HG03469 (cell line): ENCODE data around the gene FEM1A.
"Not testable (repeated sequence)": the region's sequence is repeated elsewhere in the genome, so short reads cannot be mapped to it uniquely, and the experiment has no call there.

ENCODE experiments used
- ATAC-seq: cut with Tn5 transposase; IDR thresholded peaks from one replicate; pipeline ENCODE4 v1.9.1; 2021; ENCODE audit warnings: mild to moderate bottlenecking, moderate library complexity, moderate number of reproducible peaks; ENCODE audit not compliant: unreplicated experiment

FEM1A gene

DNA sequence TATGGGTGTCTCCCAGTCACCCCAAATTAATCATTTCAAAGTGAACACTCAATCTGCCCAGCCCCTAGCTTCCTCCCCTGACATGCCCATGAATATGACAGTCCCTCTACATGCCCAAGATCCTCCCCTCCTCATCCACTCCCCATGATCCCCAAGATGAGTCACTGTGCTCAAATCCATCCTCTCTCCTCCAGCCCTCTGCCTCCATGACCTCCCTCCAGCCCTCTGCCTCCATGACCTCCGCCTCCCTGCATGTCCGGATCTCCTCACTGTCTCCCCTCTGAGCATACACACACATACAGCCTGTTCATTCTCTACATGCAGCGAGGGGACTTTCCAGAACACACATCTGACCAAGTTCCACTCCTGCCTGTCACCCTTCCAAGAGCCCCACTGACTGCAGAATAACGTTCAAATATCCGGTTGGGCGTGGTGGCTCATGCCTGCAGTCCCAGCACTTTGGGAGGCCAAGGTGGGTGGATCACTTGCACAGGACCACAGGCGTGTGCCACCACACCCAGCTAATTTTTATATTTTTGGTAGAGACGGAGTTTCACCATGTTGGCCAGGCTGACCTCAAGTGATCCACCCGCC is 18.4 kb upstream of the FEM1A start:
- ATAC-seq: no peak

DNA sequence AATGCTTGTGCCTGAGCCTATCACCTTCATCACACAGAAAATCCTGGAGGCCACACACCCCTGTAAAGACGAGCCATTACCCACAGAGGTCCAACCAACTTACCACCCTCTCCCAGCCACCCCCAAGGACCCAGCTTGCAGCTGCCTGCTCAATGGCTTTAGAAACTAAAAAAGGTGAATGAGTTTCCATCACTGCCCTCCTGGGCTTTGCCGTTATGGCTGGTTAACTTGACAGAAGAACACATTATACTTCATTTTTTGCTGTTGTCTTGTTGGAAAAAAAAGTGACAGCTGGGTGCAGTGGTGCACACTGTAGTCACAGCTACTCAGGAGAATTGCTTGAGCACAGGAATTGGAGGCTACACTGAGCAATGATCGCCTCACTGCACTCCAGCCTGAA is 17.4 kb upstream of the FEM1A start:
- ATAC-seq: no peak

DNA sequence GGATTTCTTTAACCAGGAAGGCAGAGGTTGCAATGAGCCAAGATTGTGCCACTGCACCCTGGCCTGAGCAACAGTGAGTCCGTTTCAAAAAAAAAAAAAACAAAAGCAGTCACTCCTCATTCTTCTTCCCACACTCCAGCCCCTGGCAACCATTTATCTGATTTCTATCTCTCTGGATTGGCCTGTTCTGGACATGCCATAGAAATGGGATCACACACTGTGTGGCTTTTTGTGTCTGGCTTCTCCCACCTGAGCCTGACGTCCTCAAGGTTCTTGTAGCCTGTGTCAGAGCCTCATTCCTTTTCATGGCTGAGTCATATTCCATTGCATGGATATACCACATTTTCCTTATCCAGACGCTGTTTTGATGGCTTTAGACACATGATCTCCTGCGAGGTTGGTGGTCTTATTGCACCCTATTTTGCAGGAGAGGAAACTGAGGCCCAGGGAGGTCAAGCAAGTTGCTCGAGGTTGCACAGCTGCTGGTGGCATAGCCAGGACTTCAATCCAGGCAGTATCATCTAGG is 15.8 kb upstream of the FEM1A start:
- ATAC-seq: no peak

DNA sequence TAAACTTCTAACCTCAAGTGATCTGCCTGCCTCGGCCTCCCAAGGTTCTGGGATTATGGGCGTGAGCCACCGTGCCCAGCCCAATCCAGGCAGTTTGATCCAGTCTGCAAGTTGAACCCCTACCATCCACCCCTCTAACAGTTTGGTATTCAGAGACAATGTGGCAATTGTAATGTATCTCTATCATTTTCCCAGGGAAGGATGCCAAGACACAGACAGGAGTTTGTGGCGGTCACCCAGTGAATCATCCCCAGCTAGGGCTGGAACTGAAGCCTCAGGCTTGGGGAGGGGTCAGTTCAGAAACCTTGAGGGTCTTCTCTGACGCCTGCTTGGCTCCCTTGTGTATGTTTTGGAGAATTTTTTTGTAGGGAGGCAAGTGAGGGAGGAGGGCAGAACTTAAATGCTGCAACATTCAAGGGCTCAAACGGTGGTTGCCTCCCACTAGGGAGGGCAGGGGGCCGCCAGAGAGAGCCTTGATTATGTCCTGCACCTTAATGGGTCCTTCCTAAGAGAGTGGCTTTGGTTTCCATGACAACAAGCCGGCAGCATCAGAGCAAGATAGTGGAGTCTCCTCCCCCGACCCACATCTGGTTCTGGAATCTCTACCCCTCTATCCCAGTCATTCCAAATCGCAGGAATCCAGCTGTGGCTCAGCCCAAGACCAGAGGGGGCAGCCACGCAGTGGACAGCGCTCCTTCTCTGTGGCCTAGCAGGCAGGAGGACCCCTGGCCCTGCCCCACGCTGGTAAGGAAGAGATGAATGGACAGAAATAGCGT is 14.9 kb upstream of the FEM1A start:
- ATAC-seq: no peak

DNA sequence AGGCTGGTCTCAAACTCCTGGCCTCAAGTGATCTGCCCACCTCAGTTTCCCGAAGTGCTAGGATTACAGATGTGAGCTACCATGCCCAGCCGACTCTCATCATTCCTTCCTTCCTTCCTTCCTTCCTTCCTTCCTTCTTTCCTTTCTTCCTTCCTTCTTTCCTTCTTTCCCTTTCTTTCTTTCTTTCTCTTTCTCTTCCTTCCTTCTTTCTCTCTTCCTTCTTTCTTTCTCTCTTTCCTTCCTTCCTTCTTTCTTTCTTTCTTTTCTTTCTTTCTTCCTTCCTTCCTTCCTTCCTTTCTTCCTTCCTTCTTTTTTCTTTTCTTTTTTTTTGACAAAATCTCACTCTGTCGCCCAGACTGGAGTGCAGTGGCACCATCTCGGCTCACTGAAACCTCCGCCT is 13.4 kb upstream of the FEM1A start:
- not testable (repeated sequence) for ATAC-seq

DNA sequence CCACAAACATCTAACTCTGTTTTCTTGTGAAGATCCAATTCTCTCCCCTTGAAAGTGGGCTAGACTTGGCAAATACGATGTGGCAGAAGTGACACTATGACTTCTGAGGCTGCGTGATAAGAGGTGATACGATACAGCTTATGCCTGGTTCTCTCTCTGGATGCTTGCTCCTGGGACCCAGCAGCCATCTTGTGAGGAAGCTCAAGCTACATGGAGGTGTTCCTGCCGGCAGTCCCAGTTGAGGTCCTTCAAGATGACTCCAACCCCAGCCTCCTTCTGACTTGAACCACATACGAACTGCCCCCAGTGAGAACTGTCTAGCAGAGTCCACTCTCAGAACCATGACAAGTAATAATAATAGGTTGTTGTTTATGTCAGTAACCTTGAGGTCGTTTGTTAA is 10.7 kb upstream of the FEM1A start:
- no peak for ATAC-seq

DNA sequence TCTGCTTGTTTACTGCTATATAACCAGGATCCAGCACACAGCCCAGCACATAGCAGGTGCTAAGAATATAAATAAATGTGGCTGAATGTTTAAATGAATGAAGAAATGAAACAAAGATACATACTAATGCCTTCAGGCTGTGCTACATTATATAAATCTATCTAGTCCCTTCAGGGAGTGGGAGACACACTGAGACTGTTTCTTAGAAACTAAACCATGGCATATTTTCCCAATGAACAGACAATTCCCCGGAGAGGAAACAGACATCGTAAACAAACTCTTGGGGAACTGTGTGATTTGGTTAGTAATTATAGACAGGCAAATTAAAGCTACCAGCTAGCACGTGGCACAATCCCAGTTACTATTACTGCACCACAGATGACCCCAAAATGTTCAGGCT is 9.7 kb upstream of the FEM1A start:
- ATAC-seq: no peak

DNA sequence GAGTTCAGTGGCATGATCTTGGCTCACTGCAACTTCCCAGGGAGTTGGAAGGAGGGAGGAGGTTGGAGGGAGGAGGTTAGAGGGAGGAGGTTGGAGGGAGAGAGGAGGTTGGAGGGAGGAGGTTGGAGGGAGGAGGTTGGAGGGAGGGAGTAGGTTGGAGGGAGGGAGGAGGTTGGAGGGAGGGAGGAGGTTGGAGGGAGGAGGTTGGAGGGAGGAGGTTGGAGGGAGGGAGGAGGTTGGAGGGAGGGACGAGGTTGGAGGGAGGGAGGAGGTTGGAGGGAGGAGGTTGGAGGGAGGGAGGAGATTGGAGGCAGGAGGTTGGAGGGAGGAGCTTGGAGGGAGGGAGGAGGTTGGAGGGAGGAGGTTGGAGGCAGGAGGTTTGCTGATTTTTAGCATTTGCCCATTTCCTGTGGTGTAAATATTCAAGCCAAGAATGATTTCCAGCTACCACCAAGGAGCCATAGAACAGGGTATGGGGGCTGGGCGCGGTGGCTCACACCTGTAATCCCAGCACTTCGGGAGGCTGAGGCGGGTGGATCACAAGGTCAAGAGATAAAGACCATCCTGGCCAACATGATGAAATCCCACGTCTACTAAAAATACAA is 5.0 kb upstream of the FEM1A start:
- not testable (repeated sequence) for ATAC-seq

DNA sequence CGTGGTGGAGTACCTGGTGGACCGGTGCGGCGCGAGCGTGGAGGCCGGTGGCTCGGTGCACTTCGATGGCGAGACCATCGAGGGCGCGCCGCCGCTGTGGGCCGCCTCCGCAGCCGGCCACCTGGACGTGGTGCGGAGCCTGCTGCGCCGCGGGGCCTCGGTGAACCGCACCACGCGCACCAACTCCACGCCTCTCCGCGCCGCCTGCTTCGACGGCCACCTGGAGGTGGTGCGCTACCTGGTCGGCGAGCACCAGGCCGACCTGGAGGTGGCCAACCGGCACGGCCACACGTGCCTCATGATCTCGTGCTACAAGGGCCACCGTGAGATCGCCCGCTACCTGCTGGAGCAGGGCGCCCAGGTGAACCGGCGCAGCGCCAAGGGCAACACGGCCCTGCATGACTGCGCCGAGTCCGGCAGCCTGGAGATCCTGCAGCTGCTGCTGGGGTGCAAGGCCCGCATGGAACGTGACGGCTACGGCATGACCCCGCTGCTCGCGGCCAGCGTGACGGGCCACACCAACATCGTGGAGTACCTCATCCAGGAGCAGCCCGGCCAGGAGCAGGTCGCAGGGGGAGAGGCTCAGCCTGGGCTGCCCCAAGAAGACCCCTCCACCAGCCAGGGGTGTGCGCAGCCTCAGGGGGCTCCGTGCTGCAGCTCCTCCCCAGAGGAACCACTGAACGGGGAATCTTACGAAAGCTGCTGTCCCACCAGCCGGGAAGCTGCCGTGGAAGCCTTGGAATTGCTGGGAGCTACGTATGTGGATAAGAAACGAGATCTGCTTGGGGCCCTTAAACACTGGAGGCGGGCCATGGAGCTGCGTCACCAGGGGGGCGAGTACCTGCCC is 708 bp downstream of the FEM1A start:
- not testable (repeated sequence) for ATAC-seq

DNA sequence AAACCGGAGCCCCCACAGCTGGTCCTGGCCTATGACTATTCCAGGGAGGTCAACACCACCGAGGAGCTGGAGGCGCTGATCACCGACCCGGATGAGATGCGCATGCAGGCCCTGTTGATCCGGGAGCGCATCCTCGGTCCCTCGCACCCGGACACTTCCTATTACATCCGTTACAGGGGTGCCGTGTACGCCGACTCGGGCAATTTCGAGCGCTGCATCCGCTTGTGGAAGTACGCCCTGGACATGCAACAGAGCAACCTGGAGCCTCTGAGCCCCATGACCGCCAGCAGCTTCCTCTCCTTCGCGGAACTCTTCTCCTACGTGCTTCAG is 1.3 kb downstream of the FEM1A start:
- not testable (repeated sequence) for ATAC-seq

DNA sequence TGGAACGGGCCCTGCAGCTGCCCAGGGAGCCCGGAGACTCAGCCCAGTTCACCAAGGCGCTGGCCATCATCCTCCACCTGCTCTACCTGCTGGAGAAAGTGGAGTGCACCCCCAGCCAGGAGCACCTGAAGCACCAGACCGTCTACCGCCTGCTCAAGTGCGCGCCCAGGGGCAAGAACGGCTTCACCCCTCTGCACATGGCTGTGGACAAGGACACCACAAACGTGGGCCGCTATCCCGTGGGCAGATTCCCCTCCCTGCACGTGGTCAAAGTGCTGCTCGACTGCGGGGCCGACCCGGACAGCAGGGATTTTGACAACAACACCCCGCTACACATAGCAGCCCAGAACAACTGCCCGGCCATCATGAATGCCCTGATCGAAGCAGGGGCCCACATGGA is 1.7 kb downstream of the FEM1A start:
- ATAC-seq: not testable (repeated sequence)

DNA sequence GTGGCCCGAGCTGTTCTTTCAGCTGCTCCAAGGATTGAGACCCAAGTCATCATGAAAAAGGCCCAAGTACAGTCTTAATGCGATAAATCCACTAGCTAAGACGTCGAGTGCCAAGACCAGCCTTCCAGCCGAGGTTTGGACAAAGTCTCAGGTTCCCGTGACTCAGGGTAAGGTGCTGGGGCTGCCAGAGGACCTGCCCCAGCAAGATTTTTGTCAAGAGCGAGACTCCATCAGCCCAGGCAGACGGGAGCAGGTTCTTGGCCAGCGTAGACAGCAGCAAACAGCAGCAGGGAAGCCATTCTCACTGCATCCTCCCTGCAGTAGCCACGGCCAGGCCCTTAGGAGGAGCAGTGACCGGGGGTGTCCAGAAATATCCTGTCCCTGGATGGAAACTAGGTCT is 3.4 kb downstream of the FEM1A start:
- no peak for ATAC-seq

DNA sequence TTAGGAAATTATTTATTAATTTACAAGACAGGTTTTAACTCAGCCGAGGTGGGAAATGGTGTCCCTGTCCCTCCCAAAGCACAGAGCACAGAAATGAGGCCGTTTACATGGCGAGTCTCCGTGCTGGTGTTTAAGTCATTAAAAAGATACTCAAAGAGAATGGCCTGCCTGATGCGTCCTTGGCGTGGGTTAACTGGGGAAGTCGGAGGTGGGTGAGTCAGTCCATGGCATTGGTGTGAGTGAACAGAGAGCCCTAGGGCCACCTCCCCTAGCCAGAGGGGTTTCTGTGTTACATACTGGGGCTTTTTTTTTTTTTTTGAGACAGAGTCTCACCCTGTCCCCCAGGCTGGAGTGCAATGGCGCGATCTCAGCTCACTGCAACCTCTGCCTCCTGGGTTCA is 3.9 kb downstream of the FEM1A start:
- no peak for ATAC-seq

DNA sequence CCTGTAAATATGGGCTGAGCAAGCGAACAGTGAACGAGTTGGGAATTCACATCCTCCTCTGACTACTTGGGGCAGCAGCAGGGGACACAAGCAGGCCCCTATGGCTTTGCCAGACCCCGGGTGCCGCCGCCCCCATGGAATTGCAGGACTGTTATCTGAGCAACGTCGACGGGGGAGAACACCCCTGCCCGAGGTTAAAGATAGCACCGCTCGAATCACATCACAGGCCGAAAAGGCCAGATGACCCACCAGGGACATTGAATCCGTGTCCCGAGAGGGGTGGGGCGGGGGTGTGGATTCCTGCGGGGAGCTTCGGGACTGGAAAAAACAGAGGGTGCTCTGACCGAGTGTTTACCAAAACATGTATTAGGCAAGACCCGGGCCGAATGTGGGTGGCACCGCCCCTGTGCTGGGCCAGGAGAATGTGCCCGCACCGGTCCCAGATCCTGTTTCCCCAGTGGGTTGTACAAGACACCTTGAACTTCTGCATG is 9.1 kb downstream of the FEM1A start:
- ATAC-seq: no peak

DNA sequence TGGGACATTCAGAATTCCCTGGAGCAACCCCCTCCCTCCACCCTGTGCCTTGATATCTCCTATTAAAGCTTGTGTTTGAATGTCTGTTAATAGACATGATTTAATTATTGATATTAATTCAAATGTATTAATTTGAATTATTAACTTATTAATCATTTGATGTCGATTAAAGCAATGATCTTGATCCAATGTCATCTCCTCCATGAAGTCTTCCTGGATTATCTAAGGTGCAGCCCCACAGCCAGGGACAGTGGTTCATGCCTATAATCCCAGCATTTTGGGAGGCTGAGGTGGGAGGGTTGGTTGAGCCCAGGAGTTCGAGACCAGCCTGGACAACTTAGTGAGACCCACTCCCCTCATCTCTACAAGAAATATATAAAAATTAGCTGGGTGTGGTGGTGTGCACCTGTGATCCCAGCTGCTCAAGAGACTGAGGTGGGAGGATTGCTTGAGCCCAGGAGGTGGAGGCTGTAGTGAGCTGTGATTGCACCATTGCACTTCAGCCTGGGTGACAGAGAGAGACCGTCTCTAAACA is 9.6 kb downstream of the FEM1A start:
- ATAC-seq: no peak

DNA sequence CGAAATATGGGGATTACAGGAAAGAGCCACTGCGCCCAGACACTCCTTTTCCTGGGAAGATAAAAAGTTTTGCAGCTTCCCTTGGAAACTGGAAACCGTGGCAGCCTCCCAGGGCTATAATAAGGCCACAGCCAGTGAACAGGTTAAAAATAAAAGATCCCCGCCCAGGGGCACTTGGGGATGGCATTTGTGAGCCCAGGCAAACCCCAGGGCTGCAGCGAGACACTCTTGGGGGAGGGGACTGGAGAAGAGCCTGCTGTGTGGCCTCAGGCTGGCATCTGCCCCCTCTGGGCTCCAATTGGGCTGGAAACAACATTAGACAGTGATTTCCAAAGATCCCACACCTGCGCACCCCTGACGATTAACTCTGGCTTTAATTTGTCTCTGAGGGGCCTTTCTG is 11.2 kb downstream of the FEM1A start:
- ATAC-seq: no peak

DNA sequence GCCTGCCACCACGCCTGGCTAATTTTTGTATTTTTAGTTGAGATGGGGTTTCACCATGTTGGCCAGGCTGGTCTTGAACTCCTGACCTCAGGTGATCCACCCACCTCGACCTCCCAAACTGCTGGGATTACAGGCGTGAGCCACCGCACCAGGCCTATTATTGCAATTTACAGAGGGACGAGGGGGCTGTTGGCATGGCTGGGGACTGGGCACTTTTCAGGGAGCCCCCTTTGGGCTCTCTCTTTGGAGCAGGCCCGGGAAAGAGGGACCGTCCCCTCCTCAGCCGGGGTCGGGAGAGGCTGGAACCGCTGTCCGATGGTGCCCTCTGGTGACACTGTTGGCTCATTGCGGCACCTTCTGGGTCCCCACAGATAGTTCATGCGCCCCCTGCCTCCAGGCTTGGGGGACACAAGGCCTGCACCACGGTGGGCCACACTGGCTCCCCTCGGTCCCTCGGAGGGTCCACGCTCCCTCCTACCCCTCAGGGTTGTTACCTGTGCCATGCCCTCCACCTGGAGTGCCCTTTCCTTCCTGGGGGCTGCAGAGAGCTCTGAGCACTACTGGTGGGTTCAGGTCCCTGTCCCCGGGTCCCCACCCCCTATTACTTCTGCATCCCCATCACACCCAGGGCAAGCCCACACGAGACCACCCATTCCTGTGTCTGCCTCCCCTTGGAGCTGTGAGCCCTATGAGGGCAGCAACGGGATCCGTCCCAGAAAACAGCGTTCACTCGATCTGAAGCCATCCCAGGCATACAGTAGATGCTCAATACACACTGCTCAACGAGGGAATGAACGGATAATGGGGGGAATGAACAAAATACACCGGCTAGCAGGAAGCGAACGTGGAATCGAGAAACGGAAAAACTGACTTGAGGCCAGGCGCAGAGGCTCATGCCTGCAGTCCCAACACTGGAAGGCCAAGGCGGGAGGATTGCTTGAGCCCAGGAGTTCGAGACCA is 12.5 kb downstream of the FEM1A start:
- ATAC-seq: no peak

DNA sequence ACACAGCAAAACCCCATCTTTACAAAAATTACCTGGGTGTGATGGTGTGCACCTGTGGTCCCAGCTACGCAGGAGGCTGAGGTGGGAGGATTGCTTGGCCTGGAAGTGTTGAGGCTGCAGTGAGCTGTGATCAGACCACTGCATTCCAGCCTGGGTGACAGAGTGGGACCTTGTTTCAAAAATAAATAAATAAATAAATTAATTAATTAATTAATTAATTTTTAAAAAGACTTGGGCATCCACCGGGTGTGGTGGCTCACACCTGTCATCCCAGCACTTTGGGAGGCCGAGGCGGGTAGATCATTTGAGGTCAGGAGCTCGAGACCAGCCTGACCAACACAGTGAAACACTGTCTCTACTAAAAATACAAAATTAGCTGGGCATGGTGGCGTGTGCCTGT is 13.6 kb downstream of the FEM1A start:
- not testable (repeated sequence) for ATAC-seq

DNA sequence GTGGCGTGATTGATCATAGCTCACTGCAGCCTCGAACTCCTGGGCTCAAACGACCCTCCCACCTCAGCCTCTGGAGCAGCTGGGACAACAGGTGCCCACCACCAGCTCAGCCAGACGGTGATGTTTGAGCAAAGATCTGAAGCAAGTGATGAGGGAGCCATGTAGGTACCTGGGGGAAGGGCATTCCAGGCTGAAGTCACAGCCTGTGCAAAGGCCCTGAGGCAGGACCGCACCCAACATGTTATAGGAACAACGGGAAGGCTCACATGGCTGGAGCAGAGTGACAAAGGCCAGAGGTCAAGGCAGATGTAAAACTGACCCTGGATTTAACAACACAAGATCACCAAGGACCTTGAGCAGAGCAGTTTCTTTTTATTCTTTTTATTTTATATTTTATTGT is 14.8 kb downstream of the FEM1A start:
- ATAC-seq: no peak

DNA sequence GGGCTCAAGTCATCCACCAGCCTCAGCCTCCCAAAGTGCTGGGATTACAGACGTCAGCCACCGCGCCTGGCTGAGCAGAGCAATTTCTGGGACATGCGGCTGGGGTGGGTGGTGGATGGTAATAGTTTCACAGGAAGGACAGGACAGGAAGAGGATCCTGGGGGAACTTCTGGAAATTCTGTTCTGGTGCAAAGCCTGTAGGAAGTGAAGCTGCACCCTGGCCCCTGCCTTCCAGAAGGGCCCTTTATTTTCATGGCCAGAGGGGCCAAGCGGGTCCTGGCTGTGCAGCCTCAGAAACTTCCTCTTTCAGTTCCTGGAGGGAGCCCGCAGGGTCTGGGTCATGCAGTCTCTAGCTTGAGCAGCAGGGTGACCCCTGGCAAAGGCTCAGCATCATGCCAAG is 15.7 kb downstream of the FEM1A start:
- ATAC-seq: no peak
